Heart left ventricle (tissue), 13 donors: ENCODE results near the gene VWA3B.

Experiments used
- POLR2A ChIP-seq, 2 donors: fragments of 450-650 bp; IDR thresholded peaks; one replicate each; pipeline ENCODE4 v1.6.1; 2017; ENCODE audit warnings: antibody characterized with exemption in 2 of 2, mild to moderate bottlenecking in 2 of 2, moderate library complexity in 2 of 2
- TF ChIP-seq, protein P1 (sequence below), 12 donors: fragments of 200-600 bp; sonication (generic) in 4 of 12; IDR thresholded peaks; one replicate each; pipeline versions ENCODE4 v1.5.0 to v1.8.0; 2018 to 2022; ENCODE audit warnings: antibody characterized with exemption in 12 of 12, mild to moderate bottlenecking in 5 of 12
- donor health status: ischemic (EF 13 %, LVEDD 7.1; RV severe dilation, severe dysfunction).
- donor health status: DM: no; HTN: yes; CAD: no.
- donor health status: DM: no; HTN: no; CAD: no.
- donor health status: ischemic (EF 25% LVEDD 6.9; RV normal size, moderate dysfunction).
- donor health status: ischemic (EF 25% LVEDD 5.7; RV mildly dilated, moderate dysfunction).
- donor health status: ischemic (EF 35%, LVEDD 5.7; RV mildly dilated, moderate dysfunction).
- donor health status: nonischemic (EF 11% LVEDD 7.7; RV severe dilation, severe dysfunction).
- donor health status: DM: yes; HTN: yes; CAD: no.
- donor health status: PGD.
- donor health status: ischemic (EF 29% LVEDD 5.4; RV normal size, mild dysfunction).
- donor health status: nonischemic (EF 23%, LVEDD 6.1; RV moderate dilation, normal function).

DNA sequence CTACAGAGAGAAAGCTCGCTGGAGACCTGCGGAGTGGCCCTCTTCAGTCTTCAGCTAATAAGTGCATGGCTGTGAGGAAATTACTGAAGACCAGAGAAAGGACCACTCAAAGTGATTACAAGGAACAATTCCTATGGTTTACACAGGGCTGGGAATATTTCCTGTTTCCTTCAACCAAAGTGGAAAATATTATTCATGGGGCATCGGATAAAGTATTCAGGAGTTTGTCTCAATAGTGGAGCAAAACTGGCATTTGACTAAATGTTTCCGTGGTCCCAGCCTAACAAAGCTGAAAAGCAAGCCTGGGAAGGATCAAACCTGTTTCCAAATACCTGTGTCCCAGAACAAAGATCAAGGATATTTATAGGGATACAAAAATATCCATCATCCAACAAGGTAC is 227.3 kb downstream of the VWA3B start:
- TF ChIP-seq, protein P1, sequence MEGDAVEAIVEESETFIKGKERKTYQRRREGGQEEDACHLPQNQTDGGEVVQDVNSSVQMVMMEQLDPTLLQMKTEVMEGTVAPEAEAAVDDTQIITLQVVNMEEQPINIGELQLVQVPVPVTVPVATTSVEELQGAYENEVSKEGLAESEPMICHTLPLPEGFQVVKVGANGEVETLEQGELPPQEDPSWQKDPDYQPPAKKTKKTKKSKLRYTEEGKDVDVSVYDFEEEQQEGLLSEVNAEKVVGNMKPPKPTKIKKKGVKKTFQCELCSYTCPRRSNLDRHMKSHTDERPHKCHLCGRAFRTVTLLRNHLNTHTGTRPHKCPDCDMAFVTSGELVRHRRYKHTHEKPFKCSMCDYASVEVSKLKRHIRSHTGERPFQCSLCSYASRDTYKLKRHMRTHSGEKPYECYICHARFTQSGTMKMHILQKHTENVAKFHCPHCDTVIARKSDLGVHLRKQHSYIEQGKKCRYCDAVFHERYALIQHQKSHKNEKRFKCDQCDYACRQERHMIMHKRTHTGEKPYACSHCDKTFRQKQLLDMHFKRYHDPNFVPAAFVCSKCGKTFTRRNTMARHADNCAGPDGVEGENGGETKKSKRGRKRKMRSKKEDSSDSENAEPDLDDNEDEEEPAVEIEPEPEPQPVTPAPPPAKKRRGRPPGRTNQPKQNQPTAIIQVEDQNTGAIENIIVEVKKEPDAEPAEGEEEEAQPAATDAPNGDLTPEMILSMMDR (IDR thresholded peaks at IDR 0.05): no peak
- TF ChIP-seq POLR2A (IDR thresholded peaks at IDR 0.05): no peak
